GM18526 (cell line): Measurements from ENCODE around the gene NOB1.
A peak's percentile ranks its signal among the peaks of the same experiment; 100 is the strongest.

Experiments
- POLR2A ChIP-seq: IDR thresholded peaks from 3 replicates; pipeline ENCODE4 v1.6.1; 2011; ENCODE audit not compliant: insufficient read length; ENCODE audit errors: extremely low read depth

NOB1 gene

DNA sequence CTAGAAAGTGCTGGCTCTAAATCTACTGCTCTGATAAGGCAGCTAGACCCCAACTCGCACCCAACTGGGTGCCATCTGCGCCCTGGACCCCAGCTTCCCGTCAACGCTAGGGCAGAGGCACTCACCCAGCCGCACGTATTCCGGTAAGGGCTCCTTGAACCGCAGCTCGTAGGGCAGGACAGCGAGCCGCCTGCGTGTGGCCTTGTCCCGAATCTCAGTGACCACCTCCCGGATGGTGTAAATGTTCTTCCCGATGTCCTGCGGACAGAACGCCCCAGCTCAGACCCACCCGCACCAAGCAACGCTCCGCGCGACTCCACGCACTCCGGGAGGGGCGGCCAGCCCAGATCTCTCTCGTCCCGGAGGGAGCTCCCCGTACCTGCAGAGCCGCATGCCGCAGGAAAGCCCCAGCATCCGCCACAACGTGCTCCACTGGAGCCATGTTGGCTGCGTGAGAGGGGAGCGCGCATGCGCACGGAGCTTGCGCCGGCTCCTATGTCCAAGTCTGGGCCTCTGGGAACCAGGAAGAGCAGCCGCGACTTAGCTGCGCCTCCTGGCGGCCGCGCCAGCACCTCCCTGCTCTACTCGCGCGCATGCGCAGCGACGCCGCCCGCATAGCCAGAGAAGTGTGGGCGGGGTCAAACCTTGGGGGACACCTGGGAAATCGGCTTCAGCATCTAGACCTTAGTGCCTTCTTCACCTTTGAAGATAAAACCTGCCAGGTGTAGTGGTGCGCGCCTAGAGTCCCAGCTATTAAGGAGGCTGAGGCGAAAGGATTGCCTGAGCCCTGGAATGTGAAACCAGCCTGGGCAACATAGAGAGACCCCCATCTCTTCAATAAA lies at the start of gene NOB1:
Gene NOB1 (minus strand): TSS at position 458 of the 842 bp plus-strand sequence. CDS start 16 bp downstream, at position 442.
- TF ChIP-seq POLR2A: peak; percentile 97

DNA sequence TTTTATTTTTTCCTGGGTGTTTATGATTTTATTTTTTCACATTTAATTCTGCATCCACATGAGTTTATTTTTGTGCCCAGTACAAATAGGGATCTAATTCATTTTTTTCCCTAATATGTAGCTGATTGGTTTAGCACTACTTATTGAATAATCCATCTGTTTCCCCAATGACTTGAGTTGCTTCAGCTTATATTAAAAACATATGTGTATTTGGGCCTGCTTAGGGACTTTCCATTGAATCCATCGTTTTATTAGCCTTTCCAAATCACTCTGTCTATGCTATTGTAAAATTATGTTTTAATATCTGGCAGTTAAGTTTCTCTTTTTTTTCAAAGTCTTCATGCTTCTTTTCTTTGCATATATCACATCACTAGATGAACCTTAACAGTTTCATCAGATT lies 49.6 kb upstream of the NOB1 start:
- TF ChIP-seq POLR2A: no peak

DNA sequence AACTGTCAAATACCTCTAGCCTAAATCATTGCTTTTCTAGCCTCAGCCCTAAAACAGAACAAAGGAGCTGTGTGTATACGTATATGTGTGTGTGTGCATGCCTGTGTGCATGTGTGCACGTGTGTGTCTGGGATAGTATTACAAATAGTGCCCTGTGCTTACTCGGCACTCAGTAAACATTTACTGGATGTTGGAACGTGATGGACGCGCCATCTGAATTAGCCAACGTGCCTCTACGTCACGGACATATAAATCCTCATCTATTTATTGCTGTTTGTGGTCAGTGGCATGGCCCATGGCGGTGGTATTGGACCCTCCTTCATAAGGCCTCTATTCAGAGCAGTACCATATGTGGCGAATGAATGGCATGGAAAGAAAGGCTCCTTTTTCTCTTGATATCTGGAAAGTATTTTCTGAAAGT lies 44.9 kb upstream of the NOB1 start:
- TF ChIP-seq POLR2A: no peak

DNA sequence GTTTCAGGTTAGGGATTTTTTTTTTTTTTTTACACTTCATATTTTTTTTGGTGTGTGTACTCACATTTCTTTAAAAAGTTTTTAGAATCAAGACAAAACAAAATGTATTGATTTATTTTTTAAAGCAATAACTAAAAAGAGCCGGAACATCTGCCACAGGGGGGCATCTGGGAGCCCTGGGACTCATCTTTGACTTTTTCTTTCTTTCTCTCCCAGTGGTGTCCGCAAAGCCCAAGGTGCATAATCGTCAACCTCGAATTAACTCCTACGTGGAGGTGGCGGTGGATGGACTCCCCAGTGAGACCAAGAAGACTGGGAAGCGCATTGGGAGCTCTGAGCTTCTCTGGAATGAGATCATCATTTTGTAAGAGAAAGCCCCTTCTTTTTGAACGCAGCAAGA lies 43.7 kb upstream of the NOB1 start:
- TF ChIP-seq POLR2A: no peak

DNA sequence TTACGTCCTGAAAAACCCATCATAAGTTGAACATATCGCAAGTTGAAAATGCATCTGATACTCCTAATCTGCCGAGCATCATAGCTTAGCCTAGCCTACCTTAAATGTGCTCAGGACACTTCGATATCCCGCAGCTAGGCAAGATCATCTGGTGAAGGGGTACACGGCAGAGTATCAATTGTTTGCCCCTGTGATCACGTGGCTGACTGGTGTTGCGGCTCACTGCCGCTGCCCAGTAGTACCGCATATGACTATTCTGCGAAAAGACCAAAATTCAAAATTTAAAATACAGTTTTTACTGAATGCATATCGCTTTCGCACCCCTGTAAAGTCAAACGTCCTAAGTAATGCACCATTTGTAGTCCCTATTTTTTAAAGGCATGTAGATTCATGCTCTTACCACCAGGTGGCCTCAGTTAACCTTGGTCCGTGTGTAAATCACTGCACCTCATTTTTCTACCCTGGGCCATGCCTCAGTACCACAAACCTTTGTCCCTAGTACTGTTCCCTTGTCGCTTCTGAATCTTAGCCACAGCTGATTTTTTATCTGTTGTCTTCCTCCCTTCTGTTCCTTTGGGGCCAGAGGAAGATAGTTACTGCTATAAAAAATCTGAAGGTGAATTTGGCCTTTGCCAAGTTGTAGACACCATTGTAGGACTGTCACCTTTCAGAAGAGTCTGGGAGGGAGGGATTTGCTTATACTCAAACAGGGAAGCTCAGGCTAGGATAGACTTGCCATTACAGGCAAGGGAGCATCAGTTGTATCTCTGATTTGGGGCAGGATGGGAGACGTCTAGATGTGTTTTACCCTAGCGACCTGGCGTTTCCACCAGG lies 41.8 kb upstream of the NOB1 start:
- TF ChIP-seq POLR2A: no peak

DNA sequence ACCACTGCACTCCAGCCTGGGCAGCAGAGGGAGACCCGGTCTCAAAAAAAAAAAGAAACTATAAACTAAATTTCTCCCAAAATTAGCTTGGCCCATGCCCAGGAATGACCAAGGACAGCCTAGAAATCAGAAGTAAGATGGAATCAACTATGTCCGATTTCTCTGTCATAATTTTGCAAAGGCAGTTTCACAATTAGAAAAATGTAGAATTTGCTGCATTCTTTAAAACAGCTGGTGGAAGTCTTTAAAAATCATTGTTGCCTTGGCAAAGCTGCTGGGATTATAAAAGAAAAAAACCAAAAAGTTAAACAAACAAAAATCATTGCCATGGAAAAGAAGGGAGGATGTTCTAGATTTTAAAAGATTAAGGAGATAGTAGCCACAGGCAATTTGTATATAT lies 39.8 kb upstream of the NOB1 start:
- no peak for TF ChIP-seq POLR2A

DNA sequence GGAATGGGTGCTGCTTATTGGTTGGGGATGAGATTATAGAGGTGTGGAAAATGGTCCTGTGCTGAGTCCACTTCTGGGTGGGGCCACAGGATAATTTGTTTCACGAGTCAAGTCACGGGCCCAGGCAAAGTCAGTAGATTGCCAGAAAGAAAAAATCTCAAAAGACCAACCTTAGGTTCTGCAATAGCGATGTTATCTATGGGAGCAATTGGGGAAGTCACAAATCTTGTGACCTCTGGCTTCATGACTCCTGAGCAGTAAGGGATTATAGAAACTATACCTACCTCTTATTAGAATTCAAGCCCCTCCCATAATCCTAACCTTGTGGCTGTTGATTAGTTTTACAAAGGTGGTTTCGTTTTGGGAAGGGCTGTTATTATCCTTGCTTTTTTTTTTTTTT lies 38.8 kb upstream of the NOB1 start:
- no peak for TF ChIP-seq POLR2A

DNA sequence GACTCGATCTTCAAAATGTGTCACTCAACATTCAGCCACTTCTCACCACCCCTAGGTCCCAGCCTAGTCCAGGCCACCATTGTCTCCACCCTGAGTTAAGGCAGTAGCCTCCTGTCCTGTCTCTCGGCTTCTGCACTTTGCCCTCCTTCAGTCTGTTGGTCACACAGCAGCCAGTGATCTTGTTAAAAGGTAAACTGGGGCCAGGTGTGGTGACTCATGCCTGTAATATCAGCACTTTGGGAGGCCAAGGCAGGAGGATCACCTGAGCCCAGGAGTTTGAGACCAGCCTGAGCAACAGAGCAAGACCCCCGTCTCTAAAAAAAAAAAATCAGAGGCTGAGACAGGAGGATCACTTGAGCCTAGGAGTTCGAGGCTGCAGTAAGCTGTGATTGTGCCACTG lies 33.2 kb upstream of the NOB1 start:
- TF ChIP-seq POLR2A: no peak

DNA sequence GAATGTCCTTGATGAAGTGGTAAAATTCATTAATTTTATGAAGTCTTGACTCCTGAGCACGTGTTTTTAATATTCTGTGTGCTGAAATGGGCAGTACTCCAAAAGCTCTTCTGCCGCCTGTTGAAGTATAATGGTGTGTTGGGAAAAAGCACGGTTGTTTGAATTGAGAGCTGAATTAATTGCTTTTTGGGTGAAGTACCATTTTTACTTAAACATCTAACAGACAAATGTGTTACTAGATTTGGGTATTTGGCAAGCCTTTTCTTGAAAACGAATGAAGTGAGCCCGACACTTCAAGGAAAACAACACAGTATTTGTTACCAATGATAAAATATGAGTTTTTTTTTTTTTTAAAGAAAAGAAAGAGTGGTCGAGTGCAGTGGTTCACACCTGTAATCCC lies 29.9 kb upstream of the NOB1 start:
- TF ChIP-seq POLR2A: no peak

DNA sequence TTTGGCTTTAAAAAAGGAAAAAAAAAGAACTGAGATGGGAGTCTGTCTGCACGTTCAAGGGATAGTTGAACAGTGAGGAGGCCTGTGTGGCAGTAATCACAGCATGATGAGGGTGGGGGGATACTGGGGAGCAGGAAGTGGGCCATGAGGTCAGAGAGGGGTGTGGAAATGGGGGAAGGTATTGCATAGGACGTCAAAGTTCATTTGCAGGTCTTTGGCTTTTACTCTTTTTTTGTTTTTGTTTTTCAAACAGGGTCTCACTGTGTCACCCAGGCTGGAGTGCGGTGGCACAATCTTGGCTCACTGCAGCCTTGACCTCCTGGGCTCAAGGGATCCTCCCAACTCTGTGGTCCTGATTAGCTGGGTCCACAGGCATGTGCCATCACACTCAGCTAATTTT lies 26.4 kb upstream of the NOB1 start:
- TF ChIP-seq POLR2A: no peak

DNA sequence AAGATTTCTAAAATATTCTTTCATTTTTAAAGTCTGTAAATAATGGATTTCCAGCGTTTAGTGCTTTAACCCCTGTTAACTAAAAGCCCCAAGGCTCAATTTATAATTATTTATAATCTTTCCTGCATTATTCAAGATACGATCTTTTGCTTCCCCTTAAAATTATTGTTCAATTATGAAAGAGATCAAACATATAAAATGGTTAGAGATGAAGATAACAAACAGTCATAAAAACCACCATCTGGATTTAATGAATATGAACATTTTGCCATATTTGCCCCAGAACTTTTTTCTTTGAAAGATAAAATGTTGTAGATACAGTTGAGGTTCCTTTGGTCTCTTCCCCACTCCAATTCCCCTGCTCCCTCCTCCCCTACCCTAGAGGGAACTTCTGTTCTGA lies 25.0 kb upstream of the NOB1 start:
- TF ChIP-seq POLR2A: no peak

DNA sequence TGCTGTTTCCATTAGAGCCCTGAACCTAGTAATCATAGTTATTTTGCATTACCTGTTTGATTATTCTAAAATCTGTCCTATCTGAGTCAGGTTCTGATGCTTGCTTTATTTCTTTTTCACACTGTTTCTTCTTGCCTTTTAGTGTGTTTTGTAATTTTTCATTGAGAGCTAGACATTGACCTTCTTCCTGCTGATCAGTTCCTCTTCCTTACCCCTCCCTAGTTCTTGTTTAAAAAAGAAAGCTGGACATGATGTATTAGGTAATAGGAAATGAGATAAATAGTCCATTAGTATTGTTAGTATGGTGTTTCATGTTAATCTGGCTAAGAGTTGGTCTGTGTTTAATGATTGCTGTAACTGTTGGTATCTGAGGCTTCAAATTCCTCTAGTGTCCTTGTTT lies 20.8 kb upstream of the NOB1 start:
- no peak for TF ChIP-seq POLR2A

DNA sequence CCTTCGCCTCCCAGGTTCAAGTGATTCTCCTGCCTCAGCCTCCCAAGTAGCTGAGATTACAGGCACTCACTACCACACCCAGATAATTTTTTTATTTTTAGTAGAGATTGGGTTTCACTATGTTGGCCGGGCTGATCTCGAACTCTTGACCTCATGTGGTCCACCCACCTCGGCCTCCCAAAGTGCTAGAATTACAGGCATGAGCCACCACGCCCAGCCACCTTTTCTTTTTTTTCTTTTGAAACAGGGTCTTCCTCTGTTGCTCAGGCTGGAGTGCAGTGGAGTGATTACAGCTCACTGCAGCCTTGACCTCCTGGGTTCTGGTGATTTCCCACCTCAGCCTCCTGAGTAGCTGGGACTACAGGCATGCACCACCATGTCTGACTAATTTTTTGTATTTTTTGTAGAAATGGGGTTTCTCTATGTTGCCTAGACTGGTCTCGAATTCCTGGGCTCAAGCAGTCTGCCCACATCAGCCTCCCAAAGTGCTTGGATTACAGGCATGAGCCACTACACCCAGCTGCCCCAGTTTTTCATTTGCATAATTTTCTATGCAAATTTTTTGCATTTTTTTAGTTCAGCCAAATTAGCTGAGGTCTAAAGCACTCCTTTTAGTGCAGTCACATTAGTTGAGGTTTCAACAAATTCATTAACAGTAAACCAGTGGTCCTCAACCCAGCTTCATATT lies 18.7 kb upstream of the NOB1 start:
- no peak for TF ChIP-seq POLR2A

DNA sequence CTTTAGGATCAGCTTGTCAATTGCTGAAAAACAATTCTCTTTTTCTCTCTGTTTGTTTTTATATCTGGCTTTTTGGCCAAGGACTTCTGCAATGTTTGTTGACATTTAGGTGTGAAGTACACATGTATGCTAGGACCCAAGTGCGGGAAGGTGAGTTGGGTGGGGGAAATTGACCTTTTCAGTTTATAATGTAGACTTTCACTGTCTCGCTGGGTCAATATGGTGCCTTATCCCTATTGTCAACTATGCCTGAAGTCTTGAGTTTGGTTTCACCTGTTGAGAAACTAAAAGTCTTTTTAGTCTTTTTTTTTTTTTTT lies 16.9 kb upstream of the NOB1 start:
- TF ChIP-seq POLR2A: no peak

DNA sequence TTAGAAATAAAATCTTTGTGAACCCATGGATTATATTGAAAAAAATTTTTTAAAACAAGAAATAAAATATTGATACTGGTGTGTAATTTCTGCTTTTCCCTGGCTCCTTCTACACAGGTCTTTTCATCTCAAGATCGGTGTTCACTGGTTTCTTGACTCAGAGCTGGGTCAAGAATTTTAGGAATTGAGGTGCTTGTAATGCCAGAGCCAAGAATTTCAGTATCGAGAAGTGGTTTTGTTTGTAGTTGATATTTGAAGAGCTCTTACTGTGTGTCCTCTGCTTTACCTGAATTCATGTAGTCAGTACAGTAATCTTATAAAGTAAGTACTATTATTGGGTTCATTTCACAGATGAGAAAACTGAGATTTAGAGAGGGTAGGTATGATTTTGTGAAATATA lies 14.7 kb upstream of the NOB1 start:
- TF ChIP-seq POLR2A: no peak

DNA sequence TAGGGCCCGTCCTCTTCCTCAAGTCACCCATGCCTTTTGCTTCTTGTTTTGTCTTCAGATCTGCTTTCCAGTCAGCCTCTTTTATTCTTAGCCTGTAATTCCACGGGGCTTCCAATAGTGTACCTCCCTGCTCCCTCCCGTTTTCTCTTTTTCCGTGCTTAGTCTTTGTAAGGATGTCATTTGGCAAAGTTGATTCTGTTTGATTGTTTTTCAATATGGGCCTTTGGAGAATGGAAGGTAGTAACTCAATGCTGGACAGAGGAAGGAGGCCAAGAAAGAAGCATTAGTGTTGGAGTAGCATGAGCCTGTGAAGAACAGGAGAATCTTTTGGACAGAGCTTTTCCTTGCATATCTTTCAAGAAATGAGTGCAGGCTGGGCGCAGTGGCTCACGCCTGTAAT lies 13.9 kb upstream of the NOB1 start:
- TF ChIP-seq POLR2A: no peak
